Left ventricle myocardium inferior (tissue), 1 donor: Measurements from ENCODE around the gene NAV2. TPM values are rescaled to one million over a fixed set of nuclear protein-coding genes. Genes with fewer than 3 reads are reported as not detected.

ENCODE experiments used
- DNase-seq: peaks from one replicate; pipeline ENCODE4 v3.0.0-alpha.2; 2020
- H3K27ac ChIP-seq: fragments of 200-600 bp; replicated peaks from 2 replicates; pipeline ENCODE4 v1.8.0; 2021
- H3K27me3 ChIP-seq: fragments of 200-600 bp; 2 replicates; pipeline ENCODE4 v1.8.0; 2021; ENCODE audit warnings: low read depth
- H3K36me3 ChIP-seq: fragments of 200-600 bp; 2 replicates; pipeline ENCODE4 v1.8.0; 2021
- H3K4me1 ChIP-seq: fragments of 200-600 bp; 2 replicates; pipeline ENCODE4 v1.8.0; 2021
- H3K4me3 ChIP-seq: fragments of 200-600 bp; 2 replicates; pipeline ENCODE4 v1.8.0; 2021; ENCODE audit warnings: mild to moderate bottlenecking, moderate library complexity
- H3K9me3 ChIP-seq: fragments of 200-600 bp; replicated peaks from 2 replicates; pipeline ENCODE4 v1.8.0; 2021
- intact Hi-C: fragments of 100-400 bp; cut with micrococcal nuclease; formaldehyde crosslinking; loops from one replicate; pipeline ENCODE4 v1.11.0; 2022
- total RNA-seq: library from RNA; stranded (reverse); fragmentation: NEBNext Ultra II Directional; extraction: Animal tissue kit (Norgen Biotek cat#: 25700); gene quantifications from one replicate; pipeline ENCODE4 v1.2.1, GENCODE V29; 2021
- TF ChIP-seq, protein P1 (sequence below): fragments of 200-600 bp; IDR thresholded peaks from 2 replicates; pipeline ENCODE4 v1.8.0; 2021; ENCODE audit warnings: antibody characterized with exemption, mild to moderate bottlenecking, borderline replicate concordance
- donor health status: DM: no; HTN: yes; CAD: no; lungs with severe emphysema.

NAV2 gene
- total RNA-seq, 1 donor from 2014 or later = 14.3 TPM

DNA sequence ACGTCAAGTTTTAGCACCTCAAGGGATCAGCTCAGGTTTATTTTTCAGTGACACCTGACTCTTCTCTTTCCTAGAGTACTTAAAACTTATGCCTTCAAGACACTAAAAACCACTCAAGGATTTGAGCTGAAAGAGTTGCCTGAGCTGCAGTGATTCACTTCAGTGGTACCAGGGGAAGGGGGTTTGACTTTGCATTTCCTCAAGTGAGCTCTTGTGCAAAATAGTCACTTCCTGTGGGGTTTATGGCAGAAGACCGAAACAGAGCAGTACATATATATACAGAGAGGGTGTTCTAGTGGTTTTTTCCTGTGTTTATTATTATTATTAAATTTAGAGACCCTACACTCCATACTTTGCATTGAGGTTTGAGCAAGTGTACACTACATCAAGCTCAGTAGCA, 386.9 kb downstream of the NAV2 start:
- peaks cover 16% of the 10 kb centered on the region for H3K4me1 ChIP-seq
- no peaks in the 10 kb centered on the region for H3K27me3 ChIP-seq
- TF ChIP-seq, protein P1, sequence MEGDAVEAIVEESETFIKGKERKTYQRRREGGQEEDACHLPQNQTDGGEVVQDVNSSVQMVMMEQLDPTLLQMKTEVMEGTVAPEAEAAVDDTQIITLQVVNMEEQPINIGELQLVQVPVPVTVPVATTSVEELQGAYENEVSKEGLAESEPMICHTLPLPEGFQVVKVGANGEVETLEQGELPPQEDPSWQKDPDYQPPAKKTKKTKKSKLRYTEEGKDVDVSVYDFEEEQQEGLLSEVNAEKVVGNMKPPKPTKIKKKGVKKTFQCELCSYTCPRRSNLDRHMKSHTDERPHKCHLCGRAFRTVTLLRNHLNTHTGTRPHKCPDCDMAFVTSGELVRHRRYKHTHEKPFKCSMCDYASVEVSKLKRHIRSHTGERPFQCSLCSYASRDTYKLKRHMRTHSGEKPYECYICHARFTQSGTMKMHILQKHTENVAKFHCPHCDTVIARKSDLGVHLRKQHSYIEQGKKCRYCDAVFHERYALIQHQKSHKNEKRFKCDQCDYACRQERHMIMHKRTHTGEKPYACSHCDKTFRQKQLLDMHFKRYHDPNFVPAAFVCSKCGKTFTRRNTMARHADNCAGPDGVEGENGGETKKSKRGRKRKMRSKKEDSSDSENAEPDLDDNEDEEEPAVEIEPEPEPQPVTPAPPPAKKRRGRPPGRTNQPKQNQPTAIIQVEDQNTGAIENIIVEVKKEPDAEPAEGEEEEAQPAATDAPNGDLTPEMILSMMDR = no peak
- H3K9me3 ChIP-seq = no peaks in the 10 kb centered on the region
- DNase-seq = no peak
- H3K4me3 ChIP-seq = no peak overlapping the region
- no peak overlapping the region for H3K27ac ChIP-seq
- intact Hi-C loops = no loop called here
- H3K36me3 ChIP-seq = peaks cover 69% of the 10 kb centered on the region

DNA sequence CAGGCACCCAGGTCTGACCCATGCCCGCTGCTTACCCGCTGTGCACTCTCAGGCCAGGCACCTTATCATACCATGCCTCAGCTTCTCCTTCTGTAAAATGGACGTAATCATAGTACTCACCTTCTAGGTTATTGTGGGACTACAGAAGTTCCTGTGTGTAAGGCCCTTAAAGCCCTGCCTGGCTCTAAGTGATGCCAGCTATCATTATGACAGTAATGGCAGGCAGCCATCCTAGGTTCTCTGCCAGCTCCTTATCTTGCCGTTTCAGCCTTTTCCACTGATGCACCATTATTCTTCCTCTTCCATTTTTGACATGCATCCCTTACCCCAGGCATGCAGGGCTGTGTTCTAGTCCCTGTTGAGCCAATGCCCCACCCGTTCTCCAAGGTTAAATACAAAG, 389.8 kb downstream of the NAV2 start:
- Histone ChIP-seq H3K27me3 (no peaks in the 10 kb centered on the region), H3K27ac (peak overlapping the region; percentile 30), H3K36me3 (peaks cover 66% of the 10 kb centered on the region), H3K4me3 (no peak overlapping the region), H3K4me1 (peaks cover 9% of the 10 kb centered on the region), H3K9me3 (no peaks in the 10 kb centered on the region)
- TF ChIP-seq, protein P1 = no peak
- no peak for DNase-seq
- intact Hi-C loops = no loop called here

DNA sequence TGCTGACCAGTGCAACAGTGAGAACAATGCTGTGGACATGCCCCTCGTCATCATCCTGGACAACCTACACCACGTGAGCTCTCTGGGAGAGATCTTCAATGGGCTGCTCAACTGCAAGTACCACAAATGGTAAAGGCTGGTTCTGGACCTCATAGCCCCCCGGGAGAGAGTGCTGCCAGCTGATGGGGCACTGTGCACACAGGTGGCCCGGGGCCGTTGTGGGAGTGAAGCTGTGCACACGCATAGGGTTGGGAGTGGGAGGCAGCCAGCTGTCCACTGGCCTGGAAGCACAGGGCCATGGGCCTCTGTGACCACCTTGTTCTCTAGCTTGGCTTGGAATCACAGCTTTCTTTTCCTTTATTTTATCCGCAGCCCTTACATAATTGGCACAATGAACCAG, 390.6 kb downstream of the NAV2 start:
- H3K27ac ChIP-seq = no peak overlapping the region
- TF ChIP-seq, protein P1 = no peak
- DNase-seq = no peak
- peaks cover 9% of the 10 kb centered on the region for H3K4me1 ChIP-seq
- H3K9me3 ChIP-seq = no peaks in the 10 kb centered on the region
- H3K36me3 ChIP-seq = peaks cover 66% of the 10 kb centered on the region
- no peak overlapping the region for H3K4me3 ChIP-seq
- H3K27me3 ChIP-seq = no peaks in the 10 kb centered on the region
- intact Hi-C loops = no loop called here

DNA sequence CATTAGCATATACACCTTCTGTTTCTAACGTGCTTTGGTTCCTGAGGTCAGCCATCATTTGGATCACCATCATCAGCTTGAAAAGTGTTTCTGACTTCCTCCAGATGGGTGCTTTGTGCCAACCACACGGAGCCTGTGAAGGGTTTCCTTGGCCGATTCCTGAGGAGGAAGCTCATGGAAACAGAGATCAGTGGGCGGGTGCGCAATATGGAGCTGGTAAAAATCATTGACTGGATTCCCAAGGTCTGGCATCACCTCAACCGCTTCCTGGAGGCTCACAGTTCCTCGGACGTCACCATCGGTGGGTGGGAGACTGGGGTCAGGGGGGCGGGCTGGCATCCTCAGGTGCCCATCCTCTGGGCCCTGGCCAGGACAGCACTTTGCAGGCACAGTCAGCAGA, 392.8 kb downstream of the NAV2 start:
- Histone ChIP-seq H3K4me3 (no peak overlapping the region), H3K4me1 (peaks cover 9% of the 10 kb centered on the region), H3K27me3 (no peaks in the 10 kb centered on the region), H3K27ac (no peak overlapping the region), H3K9me3 (no peaks in the 10 kb centered on the region), H3K36me3 (peaks cover 64% of the 10 kb centered on the region)
- intact Hi-C loops = no loop called here
- no peak for DNase-seq
- TF ChIP-seq, protein P1 = no peak

DNA sequence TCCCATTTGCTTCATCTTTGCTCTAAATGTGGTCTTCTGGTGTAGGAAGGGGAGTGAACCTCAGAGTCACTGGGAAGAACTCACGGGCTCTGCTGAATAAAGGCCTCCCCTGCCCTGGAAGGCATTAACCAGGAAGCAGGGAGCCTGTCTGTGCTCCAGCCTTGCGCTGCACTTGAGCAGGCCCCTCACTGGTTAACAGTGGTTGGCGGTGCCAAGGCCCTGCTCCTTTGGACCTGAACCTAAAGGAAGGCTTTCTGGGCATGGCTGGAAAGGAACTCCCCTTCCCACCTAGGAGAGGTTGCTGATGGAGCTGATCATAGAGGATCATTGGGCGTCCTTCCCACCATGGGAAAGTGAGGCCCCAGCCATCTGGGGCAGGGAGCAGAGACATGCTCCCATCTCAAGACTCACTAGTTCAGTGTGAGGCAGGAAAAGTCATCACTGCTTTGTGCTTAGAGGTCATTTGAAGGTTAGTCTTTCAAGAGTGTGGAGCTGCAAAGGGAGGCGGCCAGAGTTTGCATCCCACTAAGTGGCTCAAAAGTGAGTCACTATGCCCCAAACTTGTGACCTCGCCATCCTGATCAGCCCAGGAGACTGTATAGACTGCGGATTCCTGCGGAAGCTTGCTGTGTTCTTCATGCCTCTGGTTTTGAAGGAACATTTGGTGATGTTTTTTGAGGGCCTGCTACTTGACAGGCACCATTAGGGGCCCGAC, 397.3 kb downstream of the NAV2 start:
- TF ChIP-seq, protein P1 = no peak
- Histone ChIP-seq H3K4me1 (peaks cover 24% of the 10 kb centered on the region), H3K4me3 (no peak overlapping the region), H3K27me3 (no peaks in the 10 kb centered on the region), H3K9me3 (no peaks in the 10 kb centered on the region), H3K36me3 (peaks cover 33% of the 10 kb centered on the region), H3K27ac (no peak overlapping the region)
- DNase-seq = no peak
- intact Hi-C loops = no loop called here
